ENCODE data around the gene KLHL17.
A peak's percentile ranks its signal among the peaks of the same experiment; 100 is the strongest.

GRCh38 chr1:914891-915280, 45.5 kb upstream of the KLHL17 start:
- TF ChIP-seq EZH2 (IDR thresholded peaks at IDR 0.05), result no peak
- peak; percentile 28 for TF ChIP-seq POLR2AphosphoS5 (IDR thresholded peaks at IDR 0.05; ENCODE audit: borderline replicate concordance, low read depth, low read length)
